Stimulated activated CD4-positive, alpha-beta T cell treated with anti-CD3 and anti-CD28 coated beads, Interleukin-2, amount 100 ng/mL, for 4 hours (primary cell): ENCODE data around the gene CYP17A1.

ENCODE experiments used
- DNase-seq: peaks from one replicate; pipeline ENCODE4 v3.0.0-alpha.2; 2020; ENCODE audit warnings: low read depth

The CYP17A1 gene

GRCh38 chr10:102804382-102805055, 32.7 kb downstream of the CYP17A1 start:
- DNase-seq: no peak

- no peak for DNase-seq
These were observed 34.2 kb downstream of the CYP17A1 start for GRCh38 chr10:102802920-102803534.

GRCh38 chr10:102801978-102802377, 35.2 kb downstream of the CYP17A1 start:
- no peak for DNase-seq

GRCh38 chr10:102801496-102801895, 35.7 kb downstream of the CYP17A1 start:
- no peak for DNase-seq

GRCh38 chr10:102800611-102801335, 36.4 kb downstream of the CYP17A1 start:
- no peak for DNase-seq

- no peak for DNase-seq
These were observed 37.3 kb downstream of the CYP17A1 start for GRCh38 chr10:102799691-102800471.

- DNase-seq: peak; percentile 27
These were observed 40.6 kb downstream of the CYP17A1 start for GRCh38 chr10:102796407-102797176.

GRCh38 chr10:102795453-102796406, 41.5 kb downstream of the CYP17A1 start:
- no peak for DNase-seq

GRCh38 chr10:102791754-102792395, 45.3 kb downstream of the CYP17A1 start:
- no peak for DNase-seq

GRCh38 chr10:102785818-102786217, 51.4 kb downstream of the CYP17A1 start:
- DNase-seq: no peak

- DNase-seq: no peak
These were observed 53.6 kb downstream of the CYP17A1 start for GRCh38 chr10:102783568-102783967.

- no peak for DNase-seq
These were observed 54.3 kb downstream of the CYP17A1 start for GRCh38 chr10:102782673-102783551.

- no peak for DNase-seq
These were observed 55.2 kb downstream of the CYP17A1 start for GRCh38 chr10:102781921-102782557.

GRCh38 chr10:102781090-102781920, 55.9 kb downstream of the CYP17A1 start:
- DNase-seq: no peak
